ENCODE results near the gene DACT2. TPM values are rescaled to one million over a fixed set of nuclear protein-coding genes. Genes with fewer than 3 reads are reported as not detected.

DACT2 gene
- total RNA-seq, result not detected in 2 replicates

GRCh38 chr6:168319279-168320111 lies at the start of gene DACT2:
DACT2 (minus strand) TSS chr6:168319777; CDS start chr6:168319633, 144 bp downstream.

Other genes with a start within 250 kb of the DACT2 start
- gene FRMD1, start 240.6 kb downstream of the DACT2 start, total RNA-seq, result not detected in 2 replicates
- gene SMOC2, start 121.4 kb upstream of the DACT2 start, total RNA-seq, result under 0.01 TPM in 1 of 2 replicates, not detected in the other

Data from bladder microvascular endothelial cell (primary cell).